DMS 273 (cell line): ENCODE results near the gene FMNL2.

ENCODE experiments used
- DNase-seq: peaks from one replicate; lab custom pipeline; 2025; ENCODE audit not compliant: unreplicated experiment; lab: John Stamatoyannopoulos, UW

Gene FMNL2

DNA sequence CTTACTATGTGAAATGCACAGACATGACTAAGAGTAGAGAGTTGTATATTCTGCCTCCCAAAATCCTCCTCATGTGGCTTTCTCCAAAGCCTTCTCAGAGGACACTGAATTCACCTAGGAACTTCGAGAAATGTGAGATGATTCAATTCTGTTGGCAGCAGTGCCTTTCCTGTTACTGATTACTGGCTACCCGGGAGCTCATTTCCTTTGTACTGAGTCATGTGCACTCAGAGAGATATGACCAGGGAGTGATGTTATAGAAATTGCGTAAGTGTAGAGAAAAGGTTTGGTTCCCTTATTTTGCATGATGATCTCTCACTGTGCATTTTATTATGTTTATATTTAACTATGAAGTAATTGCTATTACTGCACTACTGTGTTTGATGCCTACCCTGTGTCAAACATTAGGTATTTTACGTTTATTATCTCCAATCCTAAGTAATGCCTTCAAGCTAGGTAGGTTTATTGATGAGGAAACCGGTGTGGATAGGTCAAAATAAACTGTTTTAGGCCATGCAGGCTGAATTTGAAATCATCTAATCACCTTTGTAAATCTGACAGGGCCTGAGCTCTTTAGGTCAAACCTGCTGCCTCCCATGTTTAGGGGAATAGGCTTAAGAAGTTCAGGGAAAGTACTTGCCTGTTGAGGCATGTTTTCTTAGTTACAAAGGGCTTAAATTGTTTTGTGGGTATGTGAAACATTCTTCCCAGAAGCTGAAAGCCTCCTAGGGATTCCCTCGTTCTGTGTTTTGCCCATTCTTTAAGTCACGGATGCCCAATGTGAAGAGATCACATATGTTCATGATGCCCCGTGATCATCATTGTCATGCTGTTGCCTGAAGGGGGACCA lies 86.8 kb downstream of the FMNL2 start:
- DNase-seq = peak; percentile 23

DNA sequence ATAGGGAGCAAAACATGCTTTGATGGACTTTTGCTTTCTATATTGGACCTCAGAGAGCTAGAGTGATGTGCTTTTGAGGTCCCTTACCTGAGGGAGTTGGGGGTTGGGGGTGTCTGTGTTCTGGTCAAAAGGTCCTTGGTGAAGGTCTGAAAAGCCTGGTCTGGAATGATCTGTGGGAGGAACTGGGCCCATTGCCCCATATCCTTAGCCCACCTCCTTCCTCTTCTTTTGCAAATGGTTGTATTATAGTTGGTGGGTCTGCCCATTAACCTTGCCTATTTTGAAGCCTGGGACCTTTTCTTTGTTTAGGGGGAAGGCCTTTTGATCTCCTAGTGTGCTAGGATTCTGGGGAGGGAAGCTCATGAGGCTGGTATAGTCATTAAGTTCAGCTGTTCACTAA lies 88.7 kb downstream of the FMNL2 start:
- DNase-seq = no peak

GRCh38 chr2:152425765-152426727 lies 91.1 kb downstream of the FMNL2 start:
- DNase-seq = no peak

- no peak for DNase-seq
Measured at GRCh38 chr2:152426801-152427200, 91.8 kb downstream of the FMNL2 start.

- DNase-seq = no peak
Measured at GRCh38 chr2:152427902-152428301, 92.9 kb downstream of the FMNL2 start.

- no peak for DNase-seq
Measured at GRCh38 chr2:152428800-152429582, 94.0 kb downstream of the FMNL2 start.

DNA sequence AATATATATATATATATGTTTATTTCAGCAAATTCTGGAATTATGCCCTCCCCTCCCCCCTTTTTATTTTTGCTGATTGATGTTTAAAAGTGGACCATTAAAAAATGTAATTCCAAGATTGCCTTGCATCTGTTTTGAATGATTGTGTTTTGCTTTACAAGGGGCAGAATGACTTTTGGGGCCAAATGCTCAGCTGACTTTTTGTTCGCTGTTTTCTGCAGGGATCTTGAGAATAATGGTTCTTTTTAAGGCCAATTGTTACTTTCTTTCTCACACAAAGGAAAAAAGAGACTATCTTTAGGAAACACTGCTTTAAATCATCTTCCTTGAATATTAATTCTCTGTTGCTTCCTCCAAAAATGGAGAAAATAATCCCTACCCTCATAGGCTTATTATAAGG lies 95.9 kb downstream of the FMNL2 start:
- no peak for DNase-seq

GRCh38 chr2:152431370-152432098 lies 96.6 kb downstream of the FMNL2 start:
- peak; percentile 16 for DNase-seq

- DNase-seq = peak; percentile 92
Measured at GRCh38 chr2:152432206-152432653, 97.3 kb downstream of the FMNL2 start.

GRCh38 chr2:152432765-152433164 lies 97.8 kb downstream of the FMNL2 start:
- peak; percentile 46 for DNase-seq

GRCh38 chr2:152433289-152433688 lies 98.3 kb downstream of the FMNL2 start:
- no peak for DNase-seq

DNA sequence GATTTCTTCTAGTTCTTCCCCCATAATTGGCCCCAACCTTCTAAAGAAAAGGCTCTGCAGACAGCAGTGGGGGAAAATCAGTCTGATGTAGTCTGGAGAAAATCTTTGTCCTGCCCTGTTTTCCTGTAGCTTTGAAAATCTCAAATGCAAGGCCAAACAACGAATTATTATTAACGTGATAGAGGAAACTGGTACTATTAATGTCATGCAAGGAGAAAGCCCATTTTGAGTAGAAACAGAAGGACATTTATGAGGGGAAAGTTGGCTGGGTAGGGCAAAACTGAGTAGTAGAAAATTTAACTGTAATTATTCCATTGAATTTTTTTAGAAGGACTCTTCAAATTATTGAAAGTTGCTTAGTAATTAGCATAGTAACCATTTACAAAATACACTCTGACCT lies 98.8 kb downstream of the FMNL2 start:
- DNase-seq = no peak

DNA sequence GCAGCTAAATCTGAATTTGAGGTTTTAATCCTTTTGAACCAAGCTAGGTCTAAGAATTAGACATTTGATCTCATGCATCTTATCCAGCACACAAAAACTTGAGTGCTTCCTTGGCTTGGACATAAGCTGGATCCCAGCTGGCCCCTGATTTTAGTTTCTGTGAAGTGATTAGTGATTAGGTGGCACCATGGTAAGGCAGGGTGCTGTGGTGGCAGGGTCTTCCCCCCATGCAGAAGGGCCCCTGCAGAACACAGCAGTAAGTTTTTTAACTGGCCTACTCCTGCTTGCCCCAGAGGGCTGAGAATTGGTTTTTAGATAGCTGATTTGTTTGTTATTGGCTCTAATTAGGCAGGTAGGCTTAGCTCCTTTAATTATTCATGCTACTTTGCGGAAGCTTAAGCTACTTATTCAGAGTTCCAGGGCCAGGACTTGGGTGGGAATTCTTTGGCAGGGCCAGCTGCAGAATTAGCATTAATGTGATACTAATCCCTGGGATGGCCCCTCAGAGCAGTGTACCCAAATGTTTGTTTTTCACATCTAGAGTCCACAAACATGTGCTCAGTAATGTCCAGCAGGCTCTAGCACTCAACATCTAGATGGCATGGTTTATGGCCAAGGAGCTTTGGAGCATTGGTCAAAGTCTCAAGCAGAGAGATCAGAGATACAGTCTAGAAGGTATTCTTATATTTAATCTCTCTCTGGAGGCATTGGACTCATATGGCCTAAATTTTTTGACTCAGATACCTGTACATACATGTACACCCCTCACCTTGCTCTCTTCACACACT lies 99.6 kb downstream of the FMNL2 start:
- peak; percentile 44 for DNase-seq

DNA sequence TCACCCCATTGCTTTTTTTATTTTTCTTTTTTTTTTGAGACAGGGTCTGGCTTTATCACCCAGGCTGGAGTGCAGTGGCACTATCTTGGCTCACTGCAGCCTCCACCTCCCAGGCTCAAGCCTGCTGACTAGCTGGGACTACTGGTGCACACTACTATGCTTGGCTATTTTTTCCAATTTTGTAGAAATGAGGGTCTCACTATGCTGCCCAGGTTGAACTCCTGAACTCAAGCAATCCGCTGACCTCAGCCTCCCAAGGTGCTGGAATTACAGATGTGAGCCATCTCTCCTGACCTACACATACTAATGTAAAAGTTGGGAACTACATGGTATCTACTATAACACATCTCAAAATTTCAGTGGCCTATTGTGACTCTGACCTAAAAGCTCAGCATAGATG lies 101.2 kb downstream of the FMNL2 start:
- DNase-seq = no peak

DNA sequence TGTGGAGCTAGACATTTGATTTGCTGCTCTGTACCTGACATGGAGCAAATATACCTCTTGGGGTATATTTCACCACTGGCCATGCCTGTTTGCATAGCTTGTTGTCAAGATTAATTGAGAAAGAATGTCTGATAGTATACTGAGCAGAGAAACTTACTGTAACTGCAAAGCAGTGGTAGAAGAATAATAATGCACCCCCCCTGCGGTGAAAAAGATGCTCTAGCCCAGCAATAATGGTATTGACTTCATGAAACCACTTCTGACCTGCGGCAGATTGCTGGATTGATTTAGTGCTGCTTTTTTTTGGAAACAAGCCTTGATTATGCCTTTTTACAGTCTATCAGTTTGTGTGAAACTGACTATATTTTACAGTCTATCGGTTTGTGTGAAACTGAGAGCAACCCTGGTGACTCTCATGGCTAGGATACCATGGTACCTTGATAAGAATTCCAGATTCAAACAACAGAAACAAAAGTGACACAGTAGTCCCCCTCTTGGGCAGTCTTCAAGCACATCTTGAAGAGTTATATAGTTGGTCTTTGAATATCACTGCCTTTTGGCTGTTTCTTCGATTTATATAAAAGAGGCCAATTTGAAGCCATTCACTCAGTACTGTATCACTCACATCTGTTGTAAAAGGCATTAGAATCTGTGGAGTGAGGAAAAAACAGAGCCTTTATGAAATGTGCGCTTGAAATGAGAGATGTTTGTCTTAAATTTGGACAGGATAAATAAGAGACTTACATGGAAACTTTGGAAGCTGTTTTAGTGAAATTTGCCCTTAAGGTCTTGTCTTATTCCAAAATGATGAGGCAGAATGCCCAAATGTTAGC lies 102.5 kb downstream of the FMNL2 start:
- no peak for DNase-seq

- no peak for DNase-seq
Measured at GRCh38 chr2:152440049-152440448, 105.1 kb downstream of the FMNL2 start.

- no peak for DNase-seq
Measured at GRCh38 chr2:152440460-152440859, 105.5 kb downstream of the FMNL2 start.

- no peak for DNase-seq
Measured at GRCh38 chr2:152441961-152442360, 107.0 kb downstream of the FMNL2 start.

GRCh38 chr2:152443771-152444170 lies 108.8 kb downstream of the FMNL2 start:
- DNase-seq = no peak
